Neural progenitor cell (in vitro differentiated cells): ENCODE results near the gene FAM53C. TPM values are rescaled to one million over a fixed set of nuclear protein-coding genes. Genes with fewer than 3 reads are reported as not detected.
A peak's percentile ranks its signal among the peaks of the same experiment; 100 is the strongest.

Experiments used
- DNase-seq: peaks from one replicate; pipeline ENCODE4 v3.0.0-alpha.2; 2016; ENCODE audit warnings: low spot score
- H2AFZ ChIP-seq: fragments of 200-600 bp; sonication (generic); replicated peaks from 2 replicates; pipeline ENCODE4 v1.6.1; 2016; ENCODE audit warnings: antibody characterized with exemption
- H3F3A ChIP-seq: fragments of 200-600 bp; sonication (generic); 2 replicates; pipeline ENCODE4 v1.6.1; 2016; ENCODE audit warnings: antibody characterized with exemption, low read depth
- H3K27ac ChIP-seq: fragments of 200-600 bp; sonication (generic); 2 replicates; pipeline ENCODE4 v1.5.1; 2016; ENCODE audit warnings: mild to moderate bottlenecking
- H3K27me3 ChIP-seq: fragments of 200-600 bp; sonication (generic); 2 replicates; pipeline ENCODE4 v1.6.1; 2016; ENCODE audit warnings: mild to moderate bottlenecking, moderate library complexity
- H3K36me3 ChIP-seq: fragments of 200-600 bp; sonication (generic); 2 replicates; pipeline ENCODE4 v1.5.1; 2016
- H3K4me1 ChIP-seq: fragments of 200-600 bp; sonication (generic); 2 replicates; pipeline ENCODE4 v1.6.1; 2016; ENCODE audit warnings: mixed run types
- H3K4me2 ChIP-seq: fragments of 200-600 bp; sonication (generic); 2 replicates; pipeline ENCODE4 v1.6.1; 2016
- H3K4me3 ChIP-seq: fragments of 200-600 bp; sonication (generic); 2 replicates; pipeline ENCODE4 v1.5.1; 2016
- H3K79me2 ChIP-seq: fragments of 200-600 bp; sonication (generic); 2 replicates; pipeline ENCODE4 v1.6.1; 2016; ENCODE audit warnings: low read depth
- H3K9ac ChIP-seq: fragments of 200-600 bp; sonication (generic); 2 replicates; pipeline ENCODE4 v1.6.1; 2016
- H3K9me3 ChIP-seq: fragments of 200-600 bp; sonication (generic); 2 replicates; pipeline ENCODE4 v1.5.1; 2016; ENCODE audit warnings: low read depth
- H4K20me1 ChIP-seq: fragments of 200-600 bp; sonication (generic); 2 replicates; pipeline ENCODE4 v1.6.1; 2016; ENCODE audit warnings: low read depth
- H3K27ac Mint-ChIP-seq: 3 replicates; pipeline ENCODE4 v1.8.0; 2021; ENCODE audit warnings: mixed read lengths
- H3K27me3 Mint-ChIP-seq: 2 replicates; pipeline ENCODE4 v1.8.0; 2022; ENCODE audit warnings: low read depth, mild to moderate bottlenecking, inconsistent platforms, moderate library complexity, mixed read lengths; ENCODE audit not compliant: insufficient read depth
- H3K36me3 Mint-ChIP-seq: 3 replicates; pipeline ENCODE4 v1.8.0; 2021; ENCODE audit warnings: mixed read lengths
- H3K4me1 Mint-ChIP-seq: 3 replicates; pipeline ENCODE4 v1.8.0; 2021; ENCODE audit warnings: mixed read lengths
- H3K4me3 Mint-ChIP-seq: 3 replicates; pipeline ENCODE4 v1.8.0; 2021; ENCODE audit warnings: mild to moderate bottlenecking, moderate library complexity, mixed read lengths
- H3K9me3 Mint-ChIP-seq: 3 replicates; pipeline ENCODE4 v1.8.0; 2020; ENCODE audit warnings: mixed read lengths
- CTCF ChIP-seq: fragments of 200-600 bp; sonication (generic); IDR thresholded peaks from 2 replicates; pipeline ENCODE4 v1.5.1; 2017; ENCODE audit warnings: antibody characterized with exemption, mild to moderate bottlenecking
- EZH2 ChIP-seq: fragments of 200-600 bp; sonication (generic); IDR thresholded peaks from 2 replicates; pipeline ENCODE4 v1.6.1; 2017; ENCODE audit warnings: antibody characterized with exemption, mild to moderate bottlenecking, moderate library complexity
- EZH2phosphoT487 ChIP-seq: fragments of 200-600 bp; sonication (generic); IDR thresholded peaks from 2 replicates; pipeline ENCODE4 v1.6.1; 2017; ENCODE audit warnings: antibody characterized with exemption
- total RNA-seq: library from RNA; depleted of rRNA; stranded (reverse); fragments of >200 nt; gene quantifications from 2 replicates; pipeline ENCODE4 v1.2.3, GENCODE V29; 2015; ENCODE audit warnings: low replicate concordance

The FAM53C gene
- total RNA-seq, 1 donor from 2014 or later: 68.0 TPM

DNA sequence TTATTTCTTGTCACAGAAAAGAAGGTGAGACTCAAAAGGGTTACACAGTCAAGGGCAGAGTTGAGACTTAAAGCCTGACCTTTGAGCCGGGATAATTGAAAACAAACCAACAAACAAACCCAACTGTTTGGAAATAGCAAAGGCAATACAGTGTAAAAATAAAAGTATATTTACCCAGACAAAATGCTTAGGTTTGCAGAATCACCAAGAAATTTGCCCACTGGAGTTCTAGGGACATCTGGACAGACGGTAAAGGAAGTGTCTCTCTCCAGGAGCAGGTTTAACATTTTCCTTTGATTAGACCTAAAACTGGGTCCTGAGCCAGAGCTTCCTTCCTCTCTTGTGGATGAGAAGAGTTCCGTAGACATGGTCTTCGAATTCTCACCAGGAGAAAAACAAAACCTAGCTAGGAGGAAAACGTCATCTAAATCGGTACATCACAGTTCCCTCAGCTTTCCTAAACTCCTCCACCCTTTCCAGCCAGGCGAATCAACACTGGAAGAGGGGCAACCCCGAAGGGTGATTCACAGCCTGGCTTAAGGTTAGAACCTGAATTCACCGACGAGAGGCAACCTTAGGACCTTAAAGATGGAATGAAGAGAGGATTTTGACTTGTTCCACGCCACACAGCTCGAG, 7.1 kb upstream of the FAM53C start:
- H3K9me3 Mint-ChIP-seq: no peaks in the 10 kb centered on the region
- Histone ChIP-seq H3K27ac (no peak overlapping the region), H3F3A (peaks cover 9% of the 10 kb centered on the region), H2AFZ (peak overlapping the region; percentile 66), H3K4me2 (peak overlapping the region; percentile 88), H3K79me2 (peaks cover 25% of the 10 kb centered on the region), H3K36me3 (peaks cover 5% of the 10 kb centered on the region), H3K9ac (peak overlapping the region; percentile 71), H3K27me3 (no peaks in the 10 kb centered on the region), H3K4me3 (peak overlapping the region; percentile 78), H3K4me1 (peaks cover 12% of the 10 kb centered on the region), H3K9me3 (no peaks in the 10 kb centered on the region), H4K20me1 (no peaks in the 10 kb centered on the region)
- TF ChIP-seq EZH2phosphoT487 (no peak), CTCF (no peak), EZH2 (no peak)
- peaks cover 26% of the 10 kb centered on the region for H3K4me1 Mint-ChIP-seq
- DNase-seq: no peak
- peaks cover 5% of the 10 kb centered on the region for H3K36me3 Mint-ChIP-seq
- H3K4me3 Mint-ChIP-seq: peak overlapping the region; percentile 92
- H3K27ac Mint-ChIP-seq: peak overlapping the region; percentile 99
- peaks cover 4% of the 10 kb centered on the region for H3K27me3 Mint-ChIP-seq

DNA sequence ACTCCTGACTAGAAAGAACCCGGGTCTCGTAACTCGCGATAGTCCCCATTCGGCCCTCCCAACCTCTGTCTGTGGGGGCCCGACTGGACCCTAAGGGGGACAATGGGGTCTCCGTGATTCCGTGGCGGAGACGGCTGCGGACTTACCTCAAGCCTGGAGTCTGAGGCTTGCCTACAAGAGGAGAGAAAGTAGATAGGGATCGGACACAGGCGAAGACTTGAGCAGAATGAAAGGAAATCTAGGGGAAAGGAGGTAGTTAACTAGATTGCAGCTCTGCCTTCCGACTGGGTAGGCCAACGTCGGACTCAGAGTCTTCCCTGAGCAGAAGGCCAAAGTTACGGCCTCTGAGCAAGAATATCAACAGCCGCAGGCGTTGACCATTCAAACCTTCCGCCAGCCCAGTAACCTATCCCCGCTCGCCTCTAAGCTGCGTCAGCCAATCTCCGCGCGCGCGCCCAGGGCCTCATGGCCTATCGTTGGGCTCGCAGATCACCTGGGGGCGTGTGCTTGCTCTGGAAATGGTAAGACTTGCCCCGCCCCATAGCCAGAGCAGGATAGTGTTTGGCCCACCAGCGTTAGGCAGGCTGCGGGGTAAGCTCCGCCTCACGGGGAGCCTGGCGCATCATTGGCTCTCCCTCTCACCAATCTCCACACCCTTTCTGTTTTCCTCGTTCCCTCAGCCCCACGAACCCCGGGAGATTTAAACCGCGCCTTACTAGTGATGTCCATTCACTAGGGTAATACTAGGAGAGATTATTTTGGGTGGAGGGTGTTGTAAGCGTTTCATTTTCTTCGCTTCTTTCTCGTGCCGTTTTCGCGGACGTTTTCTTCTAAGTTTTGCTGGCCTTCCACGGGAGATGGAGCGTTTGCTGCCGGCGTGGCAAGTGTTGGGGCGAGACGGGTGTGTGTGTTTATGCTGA, 6.4 kb upstream of the FAM53C start, which contains the start of gene CDC25C:
CDC25C (minus strand) TSS at position 356 of the 920 bp plus-strand sequence. CDS start 624 bp downstream, outside the sequence.
- H3K4me3 ChIP-seq: peak within 1 kb of the TSS; percentile 78
- H3K9ac ChIP-seq: peak within 1 kb of the TSS; percentile 71
- Mint-ChIP-seq H3K9me3 (no peaks in the 10 kb centered on the region), H3K4me3 (peak within 1 kb of the TSS; percentile 92), H3K27me3 (peaks cover 4% of the 10 kb centered on the region), H3K36me3 (peaks cover 5% of the 10 kb centered on the region), H3K4me1 (peaks cover 26% of the 10 kb centered on the region), H3K27ac (peak within 1 kb of the TSS; percentile 99)
- peaks cover 25% of the 10 kb centered on the region for H3K79me2 ChIP-seq
- peak; percentile 100 for DNase-seq
- peak within 1 kb of the TSS; percentile 88 for H3K4me2 ChIP-seq
- H3K27ac ChIP-seq: no peak within 1 kb of the TSS
- H3K36me3 ChIP-seq: peaks cover 5% of the 10 kb centered on the region
- H4K20me1 ChIP-seq: no peaks in the 10 kb centered on the region
- H3K27me3 ChIP-seq: no peaks in the 10 kb centered on the region
- TF ChIP-seq CTCF (no peak), EZH2 (no peak), EZH2phosphoT487 (no peak)
- H2AFZ ChIP-seq: peak within 1 kb of the TSS; percentile 96
- H3K4me1 ChIP-seq: peaks cover 15% of the 10 kb centered on the region
- peaks cover 10% of the 10 kb centered on the region for H3F3A ChIP-seq
- H3K9me3 ChIP-seq: no peaks in the 10 kb centered on the region

DNA sequence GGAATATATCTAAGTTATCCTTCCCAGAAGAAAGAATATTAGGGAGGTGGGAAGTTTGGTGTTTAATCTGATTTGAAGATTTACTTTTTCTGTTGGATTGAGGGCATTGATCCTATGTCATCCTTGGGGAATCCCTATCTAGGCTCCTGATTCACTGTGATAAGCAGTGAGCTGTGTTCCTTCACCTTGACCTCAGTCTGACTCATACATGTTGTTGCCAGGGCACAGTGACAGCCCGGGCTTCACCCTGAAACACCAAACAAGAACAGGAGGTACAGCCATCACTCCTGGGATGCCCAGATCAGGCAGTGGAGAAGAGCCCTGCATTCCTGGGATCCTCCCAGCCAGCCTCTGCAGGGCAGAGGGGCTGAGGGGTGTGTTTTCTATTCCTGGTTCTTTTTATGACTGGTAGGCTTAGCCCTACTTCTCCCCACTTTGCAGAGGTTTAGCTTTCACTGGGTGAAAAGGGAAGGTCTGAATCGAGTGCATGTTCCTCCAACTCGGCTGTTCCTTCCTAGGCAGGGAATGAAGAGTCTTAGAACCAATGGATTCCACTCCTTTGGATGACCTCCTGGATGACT, 3.1 kb upstream of the FAM53C start:
- Mint-ChIP-seq H3K36me3 (peaks cover 2% of the 10 kb centered on the region), H3K4me3 (peak overlapping the region; percentile 64)

More for the DNA sequence above, 3.1 kb upstream of the FAM53C start:
- Histone ChIP-seq H3K4me1 (peaks cover 27% of the 10 kb centered on the region), H3F3A (peaks cover 28% of the 10 kb centered on the region), H3K27ac (no peak overlapping the region), H3K27me3 (no peaks in the 10 kb centered on the region), H3K9ac (no peak overlapping the region), H3K79me2 (peaks cover 33% of the 10 kb centered on the region), H3K4me2 (no peak overlapping the region), H2AFZ (no peak overlapping the region), H4K20me1 (peaks cover 5% of the 10 kb centered on the region), H3K36me3 (no peaks in the 10 kb centered on the region), H3K9me3 (no peaks in the 10 kb centered on the region), H3K4me3 (no peak overlapping the region)
- peak overlapping the region; percentile 4 for H3K27ac Mint-ChIP-seq
- peaks cover 35% of the 10 kb centered on the region for H3K4me1 Mint-ChIP-seq
- peaks cover 11% of the 10 kb centered on the region for H3K27me3 Mint-ChIP-seq
- TF ChIP-seq EZH2 (no peak), EZH2phosphoT487 (no peak), CTCF (no peak)
- DNase-seq: no peak
- no peaks in the 10 kb centered on the region for H3K9me3 Mint-ChIP-seq
